NCI-H1694 treated with DMSO at 0.1 percent for 48 hours (cell line): ENCODE measurements around the gene PLEKHA7.
A peak's percentile ranks its signal among the peaks of the same experiment; 100 is the strongest.

ENCODE experiments used
- DNase-seq: peaks from one replicate; lab custom pipeline; 2025; lab: John Stamatoyannopoulos, UW

The PLEKHA7 gene

DNA sequence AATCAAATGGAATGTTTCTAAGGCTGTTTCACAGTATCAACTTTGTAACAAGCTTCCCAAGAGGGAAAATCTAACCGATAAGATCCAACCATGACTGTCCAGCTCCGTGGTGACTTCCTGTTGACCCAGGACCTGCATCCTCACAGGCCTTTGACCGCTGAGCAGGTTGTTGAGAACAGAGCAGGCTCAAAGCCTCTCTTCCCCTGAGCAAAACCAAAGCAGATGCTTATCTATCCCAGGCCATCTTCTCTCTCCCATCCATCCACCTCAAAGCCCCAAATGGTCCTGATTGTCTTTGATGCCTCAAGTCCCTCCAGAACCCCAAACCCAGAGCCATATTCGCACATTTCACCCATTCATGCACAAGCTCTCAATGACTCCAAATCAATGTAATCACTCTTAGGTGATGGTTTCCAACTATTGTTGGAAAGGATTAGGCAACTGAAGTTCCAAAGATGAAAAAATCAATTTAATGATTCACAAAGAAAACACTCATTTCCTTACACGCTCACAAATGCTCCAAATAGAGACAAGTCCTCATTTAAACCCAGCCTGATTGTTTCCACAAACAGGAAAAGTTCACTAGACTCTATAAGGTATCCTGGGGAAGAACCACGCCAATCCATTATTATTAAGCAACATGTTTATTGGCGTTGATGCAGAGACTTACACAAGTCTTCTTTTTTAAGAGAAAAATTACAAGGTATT lies 227.0 kb downstream of the PLEKHA7 start:
- no peak for DNase-seq

DNA sequence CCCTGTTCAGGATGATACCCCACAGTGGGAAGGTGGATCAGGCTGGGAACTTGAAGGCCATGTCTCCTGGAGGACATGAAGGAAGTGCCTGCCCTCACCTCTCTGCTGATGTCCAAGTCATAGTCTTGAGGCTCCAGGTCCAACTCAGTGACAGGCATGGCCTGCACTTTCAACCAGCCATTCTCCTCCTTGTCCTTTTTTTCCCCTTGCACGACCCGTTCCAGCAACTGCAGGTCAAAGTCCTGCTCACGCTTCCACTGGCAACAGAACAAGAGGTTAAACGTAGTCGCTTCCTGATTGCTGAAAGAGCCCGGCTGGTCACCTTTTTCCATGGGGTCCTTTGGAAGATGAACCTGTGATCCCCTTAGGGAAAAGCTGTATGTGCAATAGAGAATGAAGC lies 228.1 kb downstream of the PLEKHA7 start:
- no peak for DNase-seq

GRCh38 chr11:16785520-16786128 lies 228.6 kb downstream of the PLEKHA7 start:
- peak; percentile 35 for DNase-seq

GRCh38 chr11:16784666-16785065 lies 229.5 kb downstream of the PLEKHA7 start:
- DNase-seq = no peak

- DNase-seq = no peak
Observed at GRCh38 chr11:16784097-16784496, 230.1 kb downstream of the PLEKHA7 start.

- DNase-seq = no peak
Observed at GRCh38 chr11:16783321-16783801, 230.9 kb downstream of the PLEKHA7 start.

DNA sequence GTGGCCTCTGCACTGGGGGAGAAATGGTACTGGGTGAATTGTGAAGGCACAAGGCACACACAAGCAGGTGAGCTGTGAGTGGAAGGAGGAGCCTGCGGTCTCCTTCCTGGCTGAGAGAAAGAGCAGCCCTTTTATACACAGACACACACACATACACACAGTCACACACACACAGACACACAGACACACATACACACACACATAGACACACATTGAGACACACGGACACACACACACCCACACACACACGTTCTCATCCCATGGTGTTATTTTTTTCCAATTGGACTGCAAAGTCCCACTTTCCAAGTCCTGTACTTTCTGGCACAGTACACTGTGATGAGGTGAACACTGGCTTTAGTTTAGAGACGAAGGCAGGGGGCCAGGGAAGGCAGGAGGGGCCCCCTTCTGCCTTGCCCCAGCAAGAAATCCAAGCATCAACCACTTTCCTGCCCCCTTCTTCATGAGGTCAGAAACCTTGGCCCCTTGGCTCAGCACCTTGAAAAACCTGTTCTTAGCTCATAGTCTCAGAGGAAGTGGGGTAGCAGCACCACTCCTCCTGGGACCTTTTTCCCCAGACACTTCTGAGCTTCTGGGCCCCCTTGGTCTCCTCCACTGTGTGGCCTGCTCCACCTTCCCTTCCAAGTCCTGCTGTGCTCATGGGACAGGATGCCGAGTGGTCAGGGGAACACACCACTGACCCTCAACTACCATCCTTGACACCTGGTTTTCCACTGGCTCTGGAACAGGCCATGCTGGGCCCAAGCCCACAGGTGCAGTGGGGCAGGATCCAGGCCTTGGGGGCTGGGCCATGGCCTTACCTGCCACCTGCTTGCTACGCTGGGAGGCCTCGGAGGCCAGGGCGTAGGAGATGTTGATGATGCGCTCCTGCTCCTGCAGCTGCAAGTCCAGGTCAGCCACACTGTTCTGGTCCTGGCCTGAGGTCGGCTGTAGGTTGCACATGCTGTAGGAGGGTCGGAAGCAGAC lies 232.0 kb downstream of the PLEKHA7 start:
- DNase-seq = no peak

DNA sequence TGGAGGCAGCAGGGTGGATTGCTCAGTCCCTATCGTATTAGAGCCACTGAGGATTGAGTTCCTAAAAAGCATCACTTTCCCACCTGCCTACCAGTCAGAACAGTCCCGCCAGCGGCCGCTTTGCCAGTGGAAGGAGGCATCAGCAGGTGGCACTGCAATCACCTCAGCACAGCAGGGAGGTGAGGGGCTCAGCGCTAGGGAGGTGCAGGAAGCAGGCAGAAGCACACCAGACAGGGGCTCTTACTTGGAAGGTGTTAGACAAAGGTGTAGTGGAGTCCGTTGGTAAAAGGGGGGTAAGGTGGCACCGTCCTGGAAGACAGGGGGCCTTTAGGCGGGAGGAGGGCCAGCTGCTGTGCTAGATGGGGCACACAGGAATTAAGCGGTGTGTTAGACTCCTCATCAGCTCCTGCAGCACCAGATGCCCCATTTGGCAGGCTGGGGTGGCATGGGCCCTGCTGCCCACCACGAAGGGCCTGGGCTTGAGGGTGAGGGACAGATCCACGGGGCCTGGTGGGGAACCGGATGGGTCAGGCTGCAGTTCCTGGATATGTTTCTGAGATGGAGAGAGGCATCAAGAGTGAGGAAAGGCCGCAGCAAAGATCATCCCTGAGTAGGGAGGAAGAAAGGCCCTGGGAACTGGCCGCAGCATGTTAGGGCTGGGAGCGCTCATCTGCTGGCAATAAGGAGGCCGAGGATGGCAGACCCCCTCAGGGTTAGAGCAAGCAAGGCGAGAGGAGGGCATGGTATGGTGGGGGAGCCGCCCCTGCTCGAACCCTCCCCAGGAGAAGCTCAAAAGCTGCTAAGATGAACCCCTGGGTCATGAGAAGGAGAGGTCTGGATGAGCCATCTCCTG lies 233.3 kb downstream of the PLEKHA7 start:
- DNase-seq = no peak

- DNase-seq = no peak
Observed at GRCh38 chr11:16780146-16780545, 234.1 kb downstream of the PLEKHA7 start.

DNA sequence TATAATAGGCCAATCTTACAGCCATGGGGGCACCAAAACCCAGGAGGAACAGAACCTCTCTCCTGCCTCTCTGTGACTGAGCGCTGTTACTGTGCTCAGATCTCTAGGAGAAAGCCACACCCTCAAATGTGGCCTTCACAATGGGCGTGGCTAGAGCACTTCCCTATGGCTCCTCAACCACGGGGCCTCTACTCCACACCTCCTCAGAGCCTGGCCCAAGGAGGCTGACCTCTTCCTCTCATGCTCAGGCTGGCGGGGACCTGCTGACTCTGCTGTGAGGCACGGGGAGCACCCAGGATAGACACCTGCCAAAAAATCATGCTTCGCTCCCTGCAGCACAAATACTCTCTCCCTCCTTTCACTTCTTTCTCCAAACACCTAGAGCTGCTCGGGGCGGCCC lies 234.8 kb downstream of the PLEKHA7 start:
- DNase-seq = no peak

DNA sequence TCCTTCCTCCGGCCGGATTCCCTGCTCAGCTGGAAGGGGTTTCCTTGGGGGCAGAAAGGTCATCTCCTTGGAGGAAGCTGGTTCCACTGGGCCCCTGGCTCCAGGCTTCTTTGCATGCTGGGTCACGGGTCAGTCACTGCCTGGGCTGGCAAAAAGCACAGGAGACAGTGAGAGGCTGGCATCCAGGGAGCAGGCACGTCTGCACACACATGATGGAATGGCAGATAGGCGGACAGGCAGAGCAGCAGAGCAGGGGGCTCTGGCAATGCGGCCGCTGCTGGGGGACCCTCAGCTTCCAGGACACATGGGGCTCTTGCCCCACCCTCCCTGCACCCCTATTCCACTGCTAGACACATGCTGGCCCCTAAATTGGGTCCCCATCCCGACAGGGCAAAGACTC lies 235.3 kb downstream of the PLEKHA7 start:
- DNase-seq = no peak

GRCh38 chr11:16778286-16778685 lies 235.9 kb downstream of the PLEKHA7 start:
- DNase-seq = no peak

DNA sequence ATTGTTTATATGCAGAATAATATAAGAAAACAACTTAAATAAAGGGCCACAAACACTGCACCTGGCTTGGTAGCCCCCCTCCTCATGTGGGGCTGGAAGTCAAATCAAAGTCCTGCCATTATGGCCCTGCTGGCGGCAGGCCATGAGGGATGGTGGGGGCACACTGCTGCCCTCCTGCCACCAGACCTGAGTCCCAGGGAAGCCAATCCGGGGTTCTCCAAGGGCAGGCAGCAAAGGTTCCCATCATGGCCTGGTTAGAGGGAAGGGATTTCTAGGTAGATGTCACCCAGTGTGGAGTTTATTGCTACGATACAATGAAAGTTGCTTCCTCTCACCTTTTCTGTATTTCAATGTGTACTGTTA lies 236.6 kb downstream of the PLEKHA7 start:
- no peak for DNase-seq

- DNase-seq = no peak
Observed at GRCh38 chr11:16776711-16777612, 237.3 kb downstream of the PLEKHA7 start.

- DNase-seq = no peak
Observed at GRCh38 chr11:16775614-16776283, 238.5 kb downstream of the PLEKHA7 start.

- no peak for DNase-seq
Observed at GRCh38 chr11:16774936-16775613, 239.1 kb downstream of the PLEKHA7 start.

- no peak for DNase-seq
Observed at GRCh38 chr11:16773981-16774935, 240.0 kb downstream of the PLEKHA7 start.

- DNase-seq = no peak
Observed at GRCh38 chr11:16772141-16772512, 242.1 kb downstream of the PLEKHA7 start.
